22Rv1 (cell line): ENCODE data around the gene TBC1D1.

Experiments used
- CTCF ChIP-seq: fragments of 450-650 bp; IDR thresholded peaks from 2 replicates; pipeline ENCODE4 v1.5.1; 2017; ENCODE audit warnings: mild to moderate bottlenecking
- ZFX ChIP-seq: fragments of 450-650 bp; IDR thresholded peaks from 2 replicates; pipeline ENCODE4 v1.6.1; 2017; ENCODE audit warnings: antibody characterized with exemption, borderline replicate concordance

- TF ChIP-seq CTCF: no peak
- TF ChIP-seq ZFX: no peak
Observed at GRCh38 chr4:38101563-38101962, 210.7 kb downstream of the TBC1D1 start.
